WTC11 (cell line): ENCODE results near the gene NLN.

ENCODE experiments used
- ATF2 ChIP-seq: sonication (generic); formaldehyde crosslinking; IDR thresholded peaks from 2 replicates; pipeline ENCODE4 v1.8.1; 2022; ENCODE audit warnings: low read depth, missing genetic modification reagents, borderline replicate concordance
- CBFB ChIP-seq: sonication (generic); formaldehyde crosslinking; IDR thresholded peaks from 2 replicates; pipeline ENCODE4 v1.8.1; 2022; ENCODE audit warnings: mild to moderate bottlenecking, low read depth, missing genetic modification reagents
- CREB1 ChIP-seq: sonication (generic); formaldehyde crosslinking; IDR thresholded peaks from 2 replicates; pipeline ENCODE4 v1.8.0; 2023; ENCODE audit warnings: mild to moderate bottlenecking, missing genetic modification reagents
- CTCF ChIP-seq: fragments of 200-600 bp; IDR thresholded peaks from 2 replicates; pipeline ENCODE4 v1.8.0; 2022; ENCODE audit warnings: antibody characterized with exemption
- E2F1 ChIP-seq: sonication (generic); formaldehyde crosslinking; IDR thresholded peaks from 2 replicates; pipeline ENCODE4 v1.8.0; 2022; ENCODE audit warnings: mild to moderate bottlenecking, missing genetic modification reagents
- HMGXB4 ChIP-seq: sonication (generic); formaldehyde crosslinking; IDR thresholded peaks from 2 replicates; pipeline ENCODE4 v1.8.1; 2023; ENCODE audit warnings: mild to moderate bottlenecking, moderate library complexity, missing genetic modification reagents
- MAX ChIP-seq: sonication (generic); formaldehyde crosslinking; IDR thresholded peaks from 2 replicates; pipeline ENCODE4 v1.8.0; 2022; ENCODE audit warnings: mild to moderate bottlenecking, missing genetic modification reagents
- RELA ChIP-seq: sonication (generic); formaldehyde crosslinking; IDR thresholded peaks from 2 replicates; pipeline ENCODE4 v1.8.1; 2022; ENCODE audit warnings: missing genetic modification reagents, mild to moderate bottlenecking, borderline replicate concordance
- SMAD3 ChIP-seq: sonication (generic); formaldehyde crosslinking; IDR thresholded peaks from 2 replicates; pipeline ENCODE4 v1.8.0; 2022; ENCODE audit warnings: missing genetic modification reagents, mild to moderate bottlenecking, borderline replicate concordance
- TCF7 ChIP-seq: sonication (generic); formaldehyde crosslinking; IDR thresholded peaks from 2 replicates; pipeline ENCODE4 v1.8.0; 2022; ENCODE audit warnings: mild to moderate bottlenecking, low read depth, missing genetic modification reagents, moderate library complexity
- TEAD4 ChIP-seq: sonication (generic); formaldehyde crosslinking; IDR thresholded peaks from 2 replicates; pipeline ENCODE4 v1.8.0; 2022; ENCODE audit warnings: mild to moderate bottlenecking, missing genetic modification reagents

GRCh38 chr5:65734921-65735320 lies 12.9 kb downstream of the NLN start:
- TF ChIP-seq CBFB (CRISPR knock-in tag) (no peak), TCF7 (CRISPR knock-in tag) (no peak), TEAD4 (CRISPR knock-in tag) (no peak), CTCF (no peak), RELA (CRISPR knock-in tag) (no peak), ATF2 (CRISPR knock-in tag) (no peak), SMAD3 (CRISPR knock-in tag) (no peak), HMGXB4 (no peak), E2F1 (CRISPR knock-in tag) (no peak), MAX (CRISPR knock-in tag) (no peak), CREB1 (CRISPR knock-in tag) (no peak)
